H1 (cell line): ENCODE results near the gene FAM227B. TPM values are rescaled to one million over a fixed set of nuclear protein-coding genes. Genes with fewer than 3 reads are reported as not detected.
A peak's percentile ranks its signal among the peaks of the same experiment; 100 is the strongest.

Experiments
- CHD2 ChIP-seq: IDR thresholded peaks from 2 replicates; pipeline ENCODE4 v1.6.1; 2012; ENCODE audit warnings: low read length, improper control_type of control experiment
- CHD7 ChIP-seq: fragments of 300-600 bp; sonication (generic); IDR thresholded peaks from 2 replicates; pipeline ENCODE4 v1.7.1; 2012; ENCODE audit warnings: low read length, moderate library complexity, mild to moderate bottlenecking, inconsistent platforms; ENCODE audit not compliant: insufficient replicate concordance
- CTCF ChIP-seq, 3 experiments: IDR thresholded peaks; 1 replicate in 2 of 3; 2 replicates in 1 of 3; pipeline versions ENCODE4 v1.5.1 to v1.6.1; 2011; ENCODE audit warnings: low read length in 3 of 3, mild to moderate bottlenecking in 3 of 3, inconsistent platforms in 2 of 3, low read depth in 1 of 3, moderate library complexity in 1 of 3; ENCODE audit not compliant: insufficient read depth in 1 of 3; ENCODE audit errors: control extremely low read depth in 1 of 3
- JUN ChIP-seq: IDR thresholded peaks from 2 replicates; pipeline ENCODE4 v1.6.1; 2011; ENCODE audit warnings: low read depth, mild to moderate bottlenecking, improper control_type of control experiment, low read length
- POU5F1 ChIP-seq: IDR thresholded peaks from 2 replicates; pipeline ENCODE4 v1.6.1; 2011; ENCODE audit warnings: low read depth, mild to moderate bottlenecking, low read length, moderate library complexity
- polyA plus RNA-seq, 7 experiments: library from polyadenylated mRNA; depleted of rRNA in 3 of 7; stranded (reverse) in 5 of 7; unstranded in 2 of 7; fragments of >200 nt in 5 of 7; fragments of 200-250 nt in 2 of 7; gene quantifications; 1 replicate in 5 of 7; 2 replicates in 1 of 7; 4 replicates in 1 of 7; pipeline versions ENCODE4 v1.2.1 to v1.2.3, GENCODE V29; 2011 to 2013; ENCODE audit warnings: missing spikeins in 2 of 7, mixed read lengths in 2 of 7
- total RNA-seq: library from RNA; stranded (reverse); fragmentation: NEBNext Ultra II Directional; extraction: Animal tissue kit (Norgen Biotek cat#: 25700); gene quantifications from 2 replicates; pipeline ENCODE4 v1.2.1, GENCODE V29; 2021
- TF ChIP-seq, protein P1 (sequence below): IDR thresholded peaks from 2 replicates; pipeline ENCODE4 v1.6.1; 2011; ENCODE audit warnings: low read length, improper control_type of control experiment

Gene FAM227B
- total and polyA plus RNA-seq, 2 of the 8 experiments (the other 6 are each of a cell fraction or from before 2014, with no cell fraction given): 4.0 to 6.5 TPM

- TF ChIP-seq CHD7: peak; percentile 49
- no peak for TF ChIP-seq JUN
- TF ChIP-seq CTCF (IDR thresholded peaks at IDR 0.05; ENCODE audit: control extremely low read depth in 1 of 3, insufficient read depth in 1 of 3, low read depth in 1 of 3, low read length in 3 of 3): peak in 1 of 3 experiments; percentile 9; a peak in 1 of 4 replicates
- no peak for TF ChIP-seq POU5F1
- TF ChIP-seq, protein P1, sequence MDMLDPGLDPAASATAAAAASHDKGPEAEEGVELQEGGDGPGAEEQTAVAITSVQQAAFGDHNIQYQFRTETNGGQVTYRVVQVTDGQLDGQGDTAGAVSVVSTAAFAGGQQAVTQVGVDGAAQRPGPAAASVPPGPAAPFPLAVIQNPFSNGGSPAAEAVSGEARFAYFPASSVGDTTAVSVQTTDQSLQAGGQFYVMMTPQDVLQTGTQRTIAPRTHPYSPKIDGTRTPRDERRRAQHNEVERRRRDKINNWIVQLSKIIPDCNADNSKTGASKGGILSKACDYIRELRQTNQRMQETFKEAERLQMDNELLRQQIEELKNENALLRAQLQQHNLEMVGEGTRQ: no peak
- peak; percentile 85 for TF ChIP-seq CHD2
Measured at GRCh38 chr15:49620658-49621368, at the start of gene FAM227B, which contains the start of gene DTWD1 (continued).
